Keratinocyte (primary cell): ENCODE data around the gene CLK4. TPM values are rescaled to one million over a fixed set of nuclear protein-coding genes. Genes with fewer than 3 reads are reported as not detected.

Source experiments
- DNase-seq: peaks from one replicate; pipeline ENCODE4 v3.0.0-alpha.2; 2011; ENCODE audit warnings: low read depth, missing footprints, low spot score
- FAIRE-seq: peaks from 2 replicates; lab custom pipeline; 2011; peaks lifted over from hg19 to GRCh38; lab: Jason Lieb, UNC
- H2AFZ ChIP-seq: 2 replicates; pipeline ENCODE4 v1.6.0; 2012; ENCODE audit warnings: low read length, control low read depth, inconsistent platforms; ENCODE audit not compliant: control insufficient read depth
- H3K27ac ChIP-seq: 2 replicates; pipeline ENCODE4 v1.5.1; 2011; ENCODE audit warnings: low read length; ENCODE audit not compliant: control insufficient read depth, insufficient read depth
- H3K27me3 ChIP-seq: 3 replicates; pipeline ENCODE4 v1.6.0; 2011; ENCODE audit warnings: low read length; ENCODE audit not compliant: control insufficient read depth, insufficient read depth; ENCODE audit errors: extremely low read depth
- H3K36me3 ChIP-seq, 2 experiments: 2 replicates in 1 of 2; 3 replicates in 1 of 2; pipeline ENCODE4 v1.5.1; 2011; ENCODE audit warnings: low read length in 2 of 2, mild to moderate bottlenecking in 1 of 2; ENCODE audit not compliant: control insufficient read depth in 2 of 2, insufficient read depth in 2 of 2; ENCODE audit errors: extremely low read depth in 1 of 2
- H3K4me1 ChIP-seq: 3 replicates; pipeline ENCODE4 v1.5.1; 2011; ENCODE audit warnings: low read length; ENCODE audit not compliant: control insufficient read depth, insufficient read depth; ENCODE audit errors: extremely low read depth
- H3K4me2 ChIP-seq: 3 replicates; pipeline ENCODE4 v1.6.0; 2011; ENCODE audit warnings: low read depth, low read length; ENCODE audit not compliant: control insufficient read depth, insufficient read depth; ENCODE audit errors: extremely low read depth
- H3K4me3 ChIP-seq, 3 experiments: fragments of 200-600 bp in 1 of 3; sonication (generic) in 1 of 3; 2 replicates in 2 of 3; 3 replicates in 1 of 3; pipeline ENCODE4 v1.5.1; 2011 to 2016; ENCODE audit warnings: low read length in 3 of 3, mild to moderate bottlenecking in 3 of 3, control low read depth in 2 of 3, inconsistent platforms in 1 of 3, low read depth in 1 of 3, mixed read lengths in 1 of 3, mixed run types in 1 of 3, moderate library complexity in 1 of 3; ENCODE audit not compliant: control insufficient read depth in 2 of 3, insufficient read depth in 2 of 3; ENCODE audit errors: extremely low read depth in 1 of 3
- H3K79me2 ChIP-seq: 2 replicates; pipeline ENCODE4 v1.6.0; 2012; ENCODE audit warnings: low read length; ENCODE audit not compliant: control insufficient read depth, insufficient read depth
- H3K9ac ChIP-seq: 3 replicates; pipeline ENCODE4 v1.6.0; 2011; ENCODE audit warnings: low read length; ENCODE audit not compliant: control insufficient read depth, insufficient read depth; ENCODE audit errors: extremely low read depth
- H3K9me1 ChIP-seq: 3 replicates; pipeline ENCODE4 v1.6.0; 2011; ENCODE audit warnings: low read length; ENCODE audit not compliant: control insufficient read depth, insufficient read depth; ENCODE audit errors: extremely low read depth
- H3K9me3 ChIP-seq: 2 replicates; pipeline ENCODE4 v1.5.1; 2012; ENCODE audit warnings: low read depth, low read length; ENCODE audit not compliant: control insufficient read depth
- H4K20me1 ChIP-seq: 3 replicates; pipeline ENCODE4 v1.6.0; 2011; ENCODE audit warnings: low read length; ENCODE audit not compliant: control insufficient read depth, insufficient read depth; ENCODE audit errors: extremely low read depth
- CTCF ChIP-seq, 3 experiments: IDR thresholded peaks in 1 of 3; conservative IDR thresholded peaks in 1 of 3; optimal IDR thresholded peaks in 1 of 3; 2 replicates in 2 of 3; 3 replicates in 1 of 3; pipeline versions ENCODE3 to v1.5.1; 2011; ENCODE audit warnings: low read length in 3 of 3, mild to moderate bottlenecking in 3 of 3, moderate library complexity in 2 of 3, control low read depth in 1 of 3, inconsistent platforms in 1 of 3; ENCODE audit not compliant: insufficient read depth in 2 of 3; ENCODE audit errors: extremely low read depth in 1 of 3
- EZH2 ChIP-seq: IDR thresholded peaks from one replicate; pipeline ENCODE4 v1.6.1; 2012; ENCODE audit warnings: inconsistent platforms, mild to moderate bottlenecking, low read length, moderate library complexity
- dilution Hi-C: fragments of 300-500 bp; cut with MboI; formaldehyde crosslinking; loops from one replicate; pipeline ENCODE4 v1.7.0; 2020; ENCODE audit warnings: low sequenced_read_pairs; ENCODE audit not compliant: extremely low pct_ligation_motif_present
- polyA plus RNA-seq, 5 experiments: library from polyadenylated mRNA; depleted of rRNA in 3 of 5; stranded (reverse) in 3 of 5; stranded (forward) in 1 of 5; unstranded in 1 of 5; fragments of >200 nt; gene quantifications; 1 replicate in 1 of 5; 2 replicates in 3 of 5; 3 replicates in 1 of 5; pipeline versions ENCODE4 v1.2.1 to v1.2.3, GENCODE V29; 2011 to 2012; ENCODE audit warnings: missing spikeins in 2 of 5, low read depth in 1 of 5, low replicate concordance in 1 of 5

The CLK4 gene
- polyA plus RNA-seq, 1 donor (not counting 4 experiments of a cell fraction or from before 2014, with no cell fraction given): 17.3 TPM

GRCh38 chr5:178557416-178557815 lies 69.4 kb downstream of the CLK4 start:
- no peak overlapping the region for H2AFZ ChIP-seq
- H3K36me3 ChIP-seq: no peaks in the 10 kb centered on the region
- H3K27me3 ChIP-seq: no peaks in the 10 kb centered on the region
- H3K79me2 ChIP-seq: no peaks in the 10 kb centered on the region
- H3K9me3 ChIP-seq: no peaks in the 10 kb centered on the region
- TF ChIP-seq EZH2: no peak
- no peak for TF ChIP-seq CTCF (optimal IDR thresholded peaks at IDR 0.05 in 1 of 3, IDR thresholded peaks at IDR 0.05 in 1 of 3, conservative IDR thresholded peaks at IDR 0.05 in 1 of 3; ENCODE audit: extremely low read depth in 1 of 3, insufficient read depth in 2 of 3, low read length in 3 of 3)
- no peak for FAIRE-seq
- no peaks in the 10 kb centered on the region for H3K9me1 ChIP-seq
- no peak overlapping the region for H3K9ac ChIP-seq
- H3K4me2 ChIP-seq: no peak overlapping the region
- no peak for DNase-seq
- H4K20me1 ChIP-seq: no peaks in the 10 kb centered on the region
- dilution Hi-C loops: no loop called here
- H3K27ac ChIP-seq: no peak overlapping the region
- no peak overlapping the region for H3K4me3 ChIP-seq
- no peaks in the 10 kb centered on the region for H3K4me1 ChIP-seq

GRCh38 chr5:178555771-178556211 lies 71.1 kb downstream of the CLK4 start:
- FAIRE-seq (no peak), DNase-seq (no peak)
- Histone ChIP-seq H3K36me3 (no peaks in the 10 kb centered on the region), H3K27ac (no peak overlapping the region), H3K4me2 (no peak overlapping the region), H3K27me3 (no peaks in the 10 kb centered on the region), H3K4me3 (no peak overlapping the region), H3K79me2 (no peaks in the 10 kb centered on the region), H3K9ac (no peak overlapping the region), H3K4me1 (no peaks in the 10 kb centered on the region), H4K20me1 (no peaks in the 10 kb centered on the region), H3K9me1 (no peaks in the 10 kb centered on the region), H3K9me3 (no peaks in the 10 kb centered on the region), H2AFZ (no peak overlapping the region)
- dilution Hi-C loops: no loop called here
- TF ChIP-seq CTCF (optimal IDR thresholded peaks at IDR 0.05 in 1 of 3, IDR thresholded peaks at IDR 0.05 in 1 of 3, conservative IDR thresholded peaks at IDR 0.05 in 1 of 3; ENCODE audit: extremely low read depth in 1 of 3, insufficient read depth in 2 of 3, low read length in 3 of 3) (no peak), EZH2 (no peak)
